ELR (cell line): Measurements from ENCODE around the gene TBC1D16.

Experiments used
- DNase-seq: peaks from one replicate; pipeline ENCODE4 v3.0.0-alpha.2; 2015; ENCODE audit warnings: low read depth

The TBC1D16 gene

GRCh38 chr17:80035687-80035936 is at the start of gene TBC1D16:
TBC1D16 (minus strand) TSS chr17:80035872; CDS start chr17:80013547, 22,325 bp downstream.
- DNase-seq, result no peak

- DNase-seq, result no peak
Measured at GRCh38 chr17:80084773-80085172, 49.1 kb upstream of the TBC1D16 start.

- DNase-seq, result no peak
Measured at GRCh38 chr17:80083136-80083661, 47.5 kb upstream of the TBC1D16 start.

- peak; percentile 81 for DNase-seq
Measured at GRCh38 chr17:80082403-80083135, 46.9 kb upstream of the TBC1D16 start.

- DNase-seq, result no peak
Measured at GRCh38 chr17:80081596-80081995, 45.9 kb upstream of the TBC1D16 start.

GRCh38 chr17:80080081-80080480 is 44.4 kb upstream of the TBC1D16 start:
- no peak for DNase-seq

GRCh38 chr17:80072410-80072809 is 36.7 kb upstream of the TBC1D16 start:
- DNase-seq, result no peak

GRCh38 chr17:80071116-80071841 is 35.6 kb upstream of the TBC1D16 start:
- DNase-seq, result peak; percentile 15

- no peak for DNase-seq
Measured at GRCh38 chr17:80070375-80071115, 34.9 kb upstream of the TBC1D16 start.

GRCh38 chr17:80068301-80069222 is 32.9 kb upstream of the TBC1D16 start:
- DNase-seq, result peak; percentile 65

GRCh38 chr17:80067393-80067986 is 31.8 kb upstream of the TBC1D16 start:
- DNase-seq, result no peak

- DNase-seq, result no peak
Measured at GRCh38 chr17:80065478-80066170, 30.0 kb upstream of the TBC1D16 start.

GRCh38 chr17:80064696-80065095 is 29.0 kb upstream of the TBC1D16 start:
- no peak for DNase-seq

- DNase-seq, result peak; percentile 72
Measured at GRCh38 chr17:80063830-80064585, 28.3 kb upstream of the TBC1D16 start.

GRCh38 chr17:80061421-80061820 is 25.7 kb upstream of the TBC1D16 start:
- DNase-seq, result no peak

- no peak for DNase-seq
Measured at GRCh38 chr17:80060644-80061043, 25.0 kb upstream of the TBC1D16 start.

- no peak for DNase-seq
Measured at GRCh38 chr17:80058311-80058955, 22.8 kb upstream of the TBC1D16 start.

GRCh38 chr17:80055597-80055996 is 19.9 kb upstream of the TBC1D16 start:
- DNase-seq, result no peak

- no peak for DNase-seq
Measured at GRCh38 chr17:80053102-80053501, 17.4 kb upstream of the TBC1D16 start.
